A549 (cell line): ENCODE measurements around the gene OAS3. TPM values are rescaled to one million over a fixed set of nuclear protein-coding genes. Genes with fewer than 3 reads are reported as not detected.

Experiments used
- ATAC-seq, 2 experiments: fragments of 200-7000 bp in 1 of 2; fragments of >200 bp in 1 of 2; cut with Nextera tagmentation in 1 of 2; cut with Tn5 transposase in 1 of 2; 3 replicates each; pipeline versions ENCODE4 v1.8.0 to v1.9.1; 2018 to 2020; ENCODE audit warnings: mild to moderate bottlenecking in 1 of 2, moderate library complexity in 1 of 2
- CTCF ChIA-PET: fragments of 300-600 bp; sonication (Branson Sonifier 250); formaldehyde crosslinking; extraction: SDS; loops from one replicate; lab custom pipeline; 2021; ENCODE audit warnings: antibody characterized with exemption, inconsistent platforms; lab: Yijun Ruan, JAX
- POLR2A ChIA-PET: fragments of 350-600 bp; formaldehyde crosslinking; extraction: SDS; loops from one replicate; lab custom pipeline; 2021; ENCODE audit warnings: antibody characterized with exemption, inconsistent platforms; lab: Yijun Ruan, JAX
- DNase-seq, 2 experiments: peaks; one replicate each; pipeline versions ENCODE4 v3.0.0 to v3.0.0-alpha.2; 2011 to 2016; ENCODE audit warnings: low read depth in 1 of 2, low spot score in 1 of 2
- FAIRE-seq: peaks from 2 replicates; lab custom pipeline; 2011; peaks lifted over from hg19 to GRCh38; lab: Jason Lieb, UNC
- H3K27ac ChIP-seq, 2 experiments: fragments of >200 bp; sonication (Bioruptor Twin); formaldehyde crosslinking; 3 replicates each; pipeline ENCODE4 v1.5.1; 2016 to 2017
- H3K4me1 ChIP-seq: fragments of >200 bp; sonication (Bioruptor Twin); formaldehyde crosslinking; 3 replicates; pipeline ENCODE4 v1.6.1; 2016
- H3K4me2 ChIP-seq: fragments of >200 bp; sonication (Bioruptor Twin); formaldehyde crosslinking; 3 replicates; pipeline ENCODE4 v1.6.1; 2016
- H3K4me3 ChIP-seq: fragments of >200 bp; sonication (Bioruptor Twin); formaldehyde crosslinking; 3 replicates; pipeline ENCODE4 v1.5.1; 2016
- H3K9me3 ChIP-seq: fragments of >200 bp; sonication (Bioruptor Twin); formaldehyde crosslinking; 3 replicates; pipeline ENCODE4 v1.6.1; 2016
- CBX2 ChIP-seq: fragments of 200-600 bp; sonication (generic); IDR thresholded peaks from 2 replicates; pipeline ENCODE4 v1.6.1; 2016; ENCODE audit warnings: low read depth, mild to moderate bottlenecking, borderline replicate concordance
- CHD2 ChIP-seq: fragments of 150-350 bp; IDR thresholded peaks from 2 replicates; pipeline ENCODE4 v1.6.1; 2014; ENCODE audit warnings: low read length; ENCODE audit not compliant: partially characterized antibody
- CTCF ChIP-seq: fragments of >200 bp; sonication (Bioruptor Twin); formaldehyde crosslinking; IDR thresholded peaks from 3 replicates; pipeline ENCODE4 v1.5.1; 2016
- HDAC2 ChIP-seq: fragments of 200-600 bp; sonication (generic); IDR thresholded peaks from 2 replicates; pipeline ENCODE4 v1.6.1; 2016
- HMGXB4 ChIP-seq: fragments of 250-450 bp; sonication (Bioruptor Pico); IDR thresholded peaks from 2 replicates; pipeline ENCODE4 v1.5.0; 2021; ENCODE audit warnings: mild to moderate bottlenecking, moderate library complexity, borderline replicate concordance
- JUN ChIP-seq, 2 experiments: fragments of >200 bp; sonication (Bioruptor Twin); formaldehyde crosslinking; IDR thresholded peaks; 2 replicates in 1 of 2; 3 replicates in 1 of 2; pipeline ENCODE4 v1.6.1; 2016 to 2017
- JUNB ChIP-seq: fragments of >200 bp; sonication (Bioruptor Twin); formaldehyde crosslinking; IDR thresholded peaks from 2 replicates; pipeline ENCODE4 v1.6.1; 2016
- KDM1A ChIP-seq: fragments of 200-600 bp; sonication (generic); IDR thresholded peaks from 2 replicates; pipeline ENCODE4 v1.6.1; 2016; ENCODE audit warnings: low read depth, mild to moderate bottlenecking
- KDM5A ChIP-seq: fragments of 200-600 bp; sonication (generic); IDR thresholded peaks from 2 replicates; pipeline ENCODE4 v1.6.1; 2016; ENCODE audit warnings: antibody characterized with exemption, mild to moderate bottlenecking
- MAFK ChIP-seq: fragments of 450-650 bp; IDR thresholded peaks from 2 replicates; pipeline ENCODE4 v1.6.1; 2014; ENCODE audit not compliant: partially characterized antibody
- NPAS2 ChIP-seq: fragments of 250-450 bp; sonication (Bioruptor Pico); IDR thresholded peaks from 2 replicates; pipeline ENCODE4 v1.8.0; 2022; ENCODE audit warnings: mild to moderate bottlenecking, moderate library complexity, borderline replicate concordance
- PHF8 ChIP-seq: fragments of 200-600 bp; sonication (generic); IDR thresholded peaks from 2 replicates; pipeline ENCODE4 v1.6.1; 2016; ENCODE audit warnings: low read depth, mild to moderate bottlenecking, antibody characterized with exemption, moderate library complexity, borderline replicate concordance
- RAD21 ChIP-seq, 2 experiments: fragments of >200 bp in 1 of 2; sonication (Bioruptor Twin) in 1 of 2; formaldehyde crosslinking in 1 of 2; IDR thresholded peaks in 1 of 2; conservative IDR thresholded peaks in 1 of 2; 2 replicates in 1 of 2; 3 replicates in 1 of 2; pipeline ENCODE4 v1.6.1; 2012 to 2018; ENCODE audit warnings: inconsistent platforms in 1 of 2
- RCOR1 ChIP-seq: fragments of 150-350 bp; IDR thresholded peaks from 2 replicates; pipeline ENCODE4 v1.6.1; 2014; ENCODE audit warnings: antibody characterized with exemption, low read length, low read depth
- WGBS: methylation state at CpG from one replicate; pipeline ENCODE4 v1.1.6; 2017; ENCODE audit errors: missing lambda C conversion rate; 5-methylcytosine and 5-hydroxymethylcytosine counted together
- polyA plus RNA-seq, 4 experiments: library from polyadenylated mRNA; depleted of rRNA in 3 of 4; stranded (reverse); fragments of >200 nt; fragmentation: RNase III in 1 of 4; extraction: RNeasy Plus Mini Kit Qiagen cat#74134 plus additional on column Dnase treatment in 1 of 4; gene quantifications; 2 replicates in 3 of 4; 3 replicates in 1 of 4; pipeline ENCODE4 v1.2.3, GENCODE V29; 2011 to 2017
- TF ChIP-seq, protein P1 (sequence below): IDR thresholded peaks from 2 replicates; pipeline ENCODE4 v1.6.1; 2012
- TF ChIP-seq, protein P2 (sequence below): fragments of >200 bp; sonication (Bioruptor Twin); formaldehyde crosslinking; IDR thresholded peaks from 2 replicates; pipeline ENCODE4 v1.6.1; 2016

Gene OAS3
- polyA plus RNA-seq, 2 of the 4 experiments (the other 2 are of a cell fraction): 22.7 to 36.7 TPM

DNA sequence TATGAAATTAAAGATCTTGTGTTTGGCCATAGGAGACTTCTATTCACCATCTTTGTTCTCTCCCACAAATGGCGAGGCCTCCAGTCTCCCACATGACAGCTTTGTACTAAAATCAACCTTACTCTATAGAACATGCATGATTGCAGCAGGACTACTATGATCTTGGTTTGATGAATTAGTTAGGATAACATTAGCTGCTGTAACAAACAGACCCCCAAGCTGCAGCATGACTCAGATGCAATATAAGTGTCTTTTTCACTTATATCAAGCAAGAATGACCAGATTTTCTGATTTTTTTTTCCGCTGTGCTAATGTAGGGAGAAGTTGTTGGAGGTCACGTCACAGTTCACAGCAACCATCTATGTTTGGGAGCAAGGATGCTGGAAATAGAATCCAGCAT is 10.8 kb upstream of the OAS3 start (continued):
- no peak for TF ChIP-seq NPAS2
- TF ChIP-seq, protein P1, sequence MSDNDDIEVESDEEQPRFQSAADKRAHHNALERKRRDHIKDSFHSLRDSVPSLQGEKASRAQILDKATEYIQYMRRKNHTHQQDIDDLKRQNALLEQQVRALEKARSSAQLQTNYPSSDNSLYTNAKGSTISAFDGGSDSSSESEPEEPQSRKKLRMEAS: no peak

- Histone ChIP-seq H3K9me3 (no peaks in the 10 kb centered on the region; the same call in 2 of the 3 replicates), H3K4me2 (no peak overlapping the region), H3K4me3 (no peak overlapping the region), H3K27ac (no peak overlapping the region), H3K4me1 (peaks cover 26% of the 10 kb centered on the region)
- no peak for FAIRE-seq
- TF ChIP-seq MAFK (peak; percentile 91), JUNB (no peak)
- CTCF ChIA-PET: interaction anchor here (1.5 to 1.6 kb wide), 2 partner anchors 10 to 170 kb away, joined by 3 to 5 read pairs; no protein-coding TSS in a partner anchor
- 50% methylated on average over 2 of the region's 2 CpGs for WGBS
- no peak for ATAC-seq
- POLR2A ChIA-PET: no interaction called here
- DNase-seq: no peak
Measured at GRCh38 chr12:112927925-112928324, 10.3 kb upstream of the OAS3 start.

GRCh38 chr12:112928978-112929377 is 9.3 kb upstream of the OAS3 start:
- no peak for DNase-seq
- 78% methylated on average over 1 of the region's 1 CpG for WGBS
- CTCF ChIA-PET: interaction anchor here (1.3 kb wide), 1 partner anchor 74 kb away, joined by 3 read pairs; no protein-coding TSS in a partner anchor

GRCh38 chr12:112929715-112930114 is 8.6 kb upstream of the OAS3 start:
- no peak for ATAC-seq
- no peak for DNase-seq
- ChIA-PET CTCF (interaction anchor here (1.3 kb wide), 1 partner anchor 75 kb away, joined by 3 read pairs; no protein-coding TSS in a partner anchor), POLR2A (no interaction called here)
- TF ChIP-seq KDM1A (0 out of 2 replicates have a peak, but pooled peaks have one; percentile 42), HDAC2 (no peak)
- no peak overlapping the region for H3K27ac ChIP-seq
- no peak overlapping the region for H3K4me3 ChIP-seq
- 85% methylated on average over 3 of the region's 3 CpGs for WGBS
- no peak for FAIRE-seq
- H3K4me2 ChIP-seq: no peak overlapping the region
- H3K4me1 ChIP-seq: peaks cover 27% of the 10 kb centered on the region
- H3K9me3 ChIP-seq: no peaks in the 10 kb centered on the region; the same call in 2 of the 3 replicates

More at GRCh38 chr12:112928978-112929377, 9.3 kb upstream of the OAS3 start:
- no peak overlapping the region for H3K27ac ChIP-seq
- ATAC-seq (no peak), FAIRE-seq (no peak)
- peaks cover 29% of the 10 kb centered on the region for H3K4me1 ChIP-seq
- POLR2A ChIA-PET: no interaction called here
- no peak overlapping the region for H3K4me2 ChIP-seq
- no peak for TF ChIP-seq CTCF
- TF ChIP-seq, protein P2, sequence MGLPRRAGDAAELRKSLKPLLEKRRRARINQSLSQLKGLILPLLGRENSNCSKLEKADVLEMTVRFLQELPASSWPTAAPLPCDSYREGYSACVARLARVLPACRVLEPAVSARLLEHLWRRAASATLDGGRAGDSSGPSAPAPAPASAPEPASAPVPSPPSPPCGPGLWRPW: no peak
- no peaks in the 10 kb centered on the region; the same call in 2 of the 3 replicates for H3K9me3 ChIP-seq
- no peak overlapping the region for H3K4me3 ChIP-seq

DNA sequence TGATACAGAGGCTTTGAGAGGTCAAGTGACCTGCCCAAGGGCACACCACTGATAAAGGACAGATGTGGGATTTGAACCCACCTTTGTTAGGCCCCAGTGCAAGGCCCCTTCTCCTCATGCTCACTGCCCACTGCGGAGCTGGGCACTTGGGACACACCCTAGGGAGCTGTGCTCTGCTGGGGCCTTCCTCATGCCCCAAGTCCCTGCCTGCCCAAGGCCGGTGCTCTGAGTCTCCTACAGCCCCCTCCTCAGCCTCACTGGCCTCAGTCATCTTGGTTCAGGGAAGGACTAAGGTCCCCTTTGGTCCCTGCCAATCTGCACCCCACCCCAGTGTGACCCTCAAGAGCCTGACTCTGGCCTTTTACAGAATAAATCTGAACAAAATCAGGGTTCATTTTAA is 7.9 kb upstream of the OAS3 start:
- FAIRE-seq (no peak), ATAC-seq (no peak), DNase-seq (no peak)
- TF ChIP-seq RAD21 (conservative IDR thresholded peaks at IDR 0.05 in 1 of 2, IDR thresholded peaks at IDR 0.05 in 1 of 2): no peak
- TF ChIP-seq PHF8: no peak
- no peak for TF ChIP-seq HMGXB4 (CRISPR knock-in tag)
- no peak for TF ChIP-seq JUNB
- no peak for TF ChIP-seq KDM5A
- TF ChIP-seq JUN (IDR thresholded peaks at IDR 0.05): no peak
- no peak for TF ChIP-seq RCOR1
- no peak for TF ChIP-seq CBX2
- no peak for TF ChIP-seq CHD2
- no peak for TF ChIP-seq NPAS2
- 94% methylated on average over 2 of the region's 2 CpGs for WGBS
- ChIA-PET CTCF (no interaction called here), POLR2A (no interaction called here)
- Histone ChIP-seq H3K4me3 (no peak overlapping the region), H3K4me1 (peaks cover 21% of the 10 kb centered on the region), H3K27ac (no peak overlapping the region), H3K4me2 (no peak overlapping the region), H3K9me3 (no peaks in the 10 kb centered on the region; the same call in 2 of the 3 replicates)
